Uterus (tissue), 2 donors: ENCODE data around the gene COL19A1.

Experiments
- CTCF ChIP-seq, 4 experiments: fragments of 200-600 bp in 2 of 4; fragments of 450-650 bp in 2 of 4; sonication (generic) in 2 of 4; IDR thresholded peaks; one replicate each; pipeline ENCODE4 v1.5.1; 2016 to 2019; ENCODE audit warnings: antibody characterized with exemption in 4 of 4, mild to moderate bottlenecking in 2 of 4, moderate library complexity in 1 of 4
- POLR2A ChIP-seq, 2 donors: fragments of 450-650 bp; IDR thresholded peaks; one replicate each; pipeline ENCODE4 v1.6.1; 2016; ENCODE audit warnings: antibody characterized with exemption in 2 of 2, mild to moderate bottlenecking in 1 of 2, moderate library complexity in 1 of 2

- TF ChIP-seq CTCF (IDR thresholded peaks at IDR 0.05): no peak
- no peak for TF ChIP-seq POLR2A (IDR thresholded peaks at IDR 0.05)
Observed at GRCh38 chr6:70131528-70131927, 265.2 kb downstream of the COL19A1 start.
